Neural cell (in vitro differentiated cells): Measurements from ENCODE around the gene GRM5. TPM values are rescaled to one million over a fixed set of nuclear protein-coding genes. Genes with fewer than 3 reads are reported as not detected.
"Not testable (repeated sequence)": the region's sequence is repeated elsewhere in the genome, so short reads cannot be mapped to it uniquely, and the experiment has no call there.

Experiments used
- H2AFZ ChIP-seq: fragments of 200-600, 300-800 bp; sonication (generic), shearing (Covaris generic); 2 replicates; pipeline ENCODE4 v1.6.0; 2014; ENCODE audit warnings: low read depth, mild to moderate bottlenecking, antibody characterized with exemption, low read length, moderate library complexity
- H3F3A ChIP-seq: fragments of 200-600 bp; shearing (Covaris generic); 2 replicates; pipeline ENCODE4 v1.6.1; 2016; ENCODE audit warnings: mild to moderate bottlenecking, moderate library complexity, mixed read lengths, antibody characterized with exemption, low read length; ENCODE audit not compliant: insufficient read depth, poor library complexity, severe bottlenecking
- H3K27ac ChIP-seq: fragments of 200-600, 300-800 bp; sonication (generic), shearing (Covaris generic); 2 replicates; pipeline ENCODE4 v1.5.1; 2014; ENCODE audit warnings: mild to moderate bottlenecking, low read length, moderate library complexity
- H3K27me3 ChIP-seq: fragments of 300-800, 200-600 bp; sonication (generic), shearing (Covaris generic); 2 replicates; pipeline ENCODE4 v1.6.0; 2014; ENCODE audit warnings: mild to moderate bottlenecking, low read depth, low read length, moderate library complexity; ENCODE audit not compliant: insufficient read depth
- H3K36me3 ChIP-seq: fragments of 300-800, 200-600 bp; sonication (generic), shearing (Covaris generic); 2 replicates; pipeline ENCODE4 v1.5.1; 2014; ENCODE audit warnings: mild to moderate bottlenecking, antibody characterized with exemption, low read length, moderate library complexity; ENCODE audit not compliant: insufficient read depth
- H3K4me2 ChIP-seq: fragments of 300-800, 200-600 bp; sonication (generic), shearing (Covaris generic); 2 replicates; pipeline ENCODE4 v1.6.0; 2014; ENCODE audit warnings: mild to moderate bottlenecking, low read length
- H3K4me3 ChIP-seq: fragments of 300-800, 200-600 bp; sonication (generic), shearing (Covaris generic); 2 replicates; pipeline ENCODE4 v1.5.1; 2014; ENCODE audit warnings: mild to moderate bottlenecking, low read length, moderate library complexity
- H3K79me2 ChIP-seq: fragments of 200-600 bp; shearing (Covaris generic); replicated peaks from 2 replicates; pipeline ENCODE4 v1.6.0; 2014; ENCODE audit warnings: mild to moderate bottlenecking, low read length, moderate library complexity; ENCODE audit not compliant: insufficient read depth
- H3K9ac ChIP-seq: fragments of 300-800, 200-600 bp; sonication (generic), shearing (Covaris generic); 2 replicates; pipeline ENCODE4 v1.6.1; 2016; ENCODE audit warnings: mild to moderate bottlenecking, low read length, mixed read lengths
- H3K9me2 ChIP-seq: fragments of 200-600 bp; shearing (Covaris generic); 2 replicates; pipeline ENCODE4 v1.6.1; 2016; ENCODE audit warnings: mild to moderate bottlenecking, low read length, mixed read lengths; ENCODE audit not compliant: insufficient read depth
- H3K9me3 ChIP-seq: fragments of 200-600, 300-800 bp; sonication (generic), shearing (Covaris generic); 2 replicates; pipeline ENCODE4 v1.6.1; 2016; ENCODE audit warnings: mild to moderate bottlenecking, mixed run types, low read length, moderate library complexity, mixed read lengths
- H4K20me1 ChIP-seq: fragments of 200-600 bp; shearing (Covaris generic); 2 replicates; pipeline ENCODE4 v1.6.1; 2016; ENCODE audit warnings: mild to moderate bottlenecking, mixed run types; ENCODE audit not compliant: insufficient read depth
- CTCF ChIP-seq: fragments of 450-650 bp; IDR thresholded peaks from 2 replicates; pipeline ENCODE4 v1.5.1; 2014; ENCODE audit warnings: antibody characterized with exemption, mild to moderate bottlenecking, moderate library complexity; ENCODE audit not compliant: poor library complexity, severe bottlenecking
- EP300 ChIP-seq: fragments of 450-650 bp; conservative IDR thresholded peaks from 2 replicates; pipeline ENCODE4 v1.6.1; 2014; ENCODE audit warnings: antibody characterized with exemption, mild to moderate bottlenecking, moderate library complexity; ENCODE audit not compliant: poor library complexity, severe bottlenecking
- EZH2 ChIP-seq: fragments of 200-600, 300-800 bp; shearing (Covaris generic), sonication (generic); IDR thresholded peaks from 2 replicates; pipeline ENCODE4 v1.6.1; 2014; ENCODE audit warnings: antibody characterized with exemption, low read length, borderline replicate concordance, mild to moderate bottlenecking; ENCODE audit not compliant: insufficient read depth, poor library complexity, severe bottlenecking
- MXI1 ChIP-seq: fragments of 450-650 bp; conservative IDR thresholded peaks from 2 replicates; pipeline ENCODE4 v1.6.1; 2014; ENCODE audit warnings: antibody characterized with exemption, mild to moderate bottlenecking; ENCODE audit not compliant: poor library complexity, severe bottlenecking
- POLR2AphosphoS5 ChIP-seq: IDR thresholded peaks from 2 replicates; pipeline ENCODE4 v1.6.1; 2012
- RAD21 ChIP-seq: fragments of 450-650 bp; conservative IDR thresholded peaks from 2 replicates; pipeline ENCODE4 v1.6.1; 2014; ENCODE audit warnings: antibody characterized with exemption, mild to moderate bottlenecking, moderate library complexity
- REST ChIP-seq: IDR thresholded peaks from 2 replicates; pipeline ENCODE4 v1.6.1; 2012; ENCODE audit warnings: borderline replicate concordance
- SMC3 ChIP-seq: fragments of 450-650 bp; conservative IDR thresholded peaks from 2 replicates; pipeline ENCODE4 v1.6.1; 2014; ENCODE audit warnings: antibody characterized with exemption, mild to moderate bottlenecking, moderate library complexity; ENCODE audit not compliant: poor library complexity
- TAF1 ChIP-seq: IDR thresholded peaks from 2 replicates; pipeline ENCODE4 v1.6.1; 2012; ENCODE audit warnings: low read depth
- polyA plus RNA-seq: library from polyadenylated mRNA; depleted of rRNA; stranded (reverse); fragments of >200 nt; gene quantifications from 2 replicates; pipeline ENCODE4 v1.2.3, GENCODE V29; 2014

The GRM5 gene
- polyA plus RNA-seq, 1 donor from 2014 or later = 11.8 TPM

- no peaks in the 10 kb centered on the region for H3K79me2 ChIP-seq
- no peaks in the 10 kb centered on the region for H3K36me3 ChIP-seq
- no peaks in the 10 kb centered on the region for H3K9me2 ChIP-seq
- H2AFZ ChIP-seq = no peak overlapping the region
- H3K27me3 ChIP-seq = no peaks in the 10 kb centered on the region
- no peak overlapping the region for H3K4me2 ChIP-seq
- TF ChIP-seq MXI1 = no peak
- no peak for TF ChIP-seq REST
- no peak for TF ChIP-seq CTCF
- no peak for TF ChIP-seq EP300
- TF ChIP-seq POLR2AphosphoS5 = no peak
- TF ChIP-seq TAF1 = no peak
- TF ChIP-seq RAD21 = no peak
- no peak for TF ChIP-seq EZH2
- no peak for TF ChIP-seq SMC3
- H3K9me3 ChIP-seq = no peaks in the 10 kb centered on the region
- no peak overlapping the region for H3K9ac ChIP-seq
- H3K4me3 ChIP-seq = no peak overlapping the region
- H3F3A ChIP-seq = no peaks in the 10 kb centered on the region
- H3K27ac ChIP-seq = no peak overlapping the region
- H4K20me1 ChIP-seq = no peaks in the 10 kb centered on the region
Measured at GRCh38 chr11:88886796-88887195, 179.0 kb downstream of the GRM5 start.

- H3F3A ChIP-seq, H4K20me1 ChIP-seq, H3K36me3 ChIP-seq, H3K9ac ChIP-seq, H3K79me2 ChIP-seq, H3K4me3 ChIP-seq, H2AFZ ChIP-seq, H3K4me2 ChIP-seq, H3K27me3 ChIP-seq, H3K9me3 ChIP-seq, H3K9me2 ChIP-seq, H3K27ac ChIP-seq: not testable (repeated sequence)
Measured at GRCh38 chr11:88882800-88883199, 183.0 kb downstream of the GRM5 start.

- no peaks in the 10 kb centered on the region for H3K79me2 ChIP-seq
- no peaks in the 10 kb centered on the region for H3F3A ChIP-seq
- no peak overlapping the region for H3K4me2 ChIP-seq
- H3K9ac ChIP-seq = no peak overlapping the region
- no peaks in the 10 kb centered on the region for H3K9me2 ChIP-seq
- TF ChIP-seq POLR2AphosphoS5 (no peak), SMC3 (no peak), TAF1 (no peak), CTCF (no peak), EP300 (no peak), EZH2 (no peak), RAD21 (no peak), REST (no peak), MXI1 (no peak)
- no peaks in the 10 kb centered on the region for H4K20me1 ChIP-seq
- H3K27me3 ChIP-seq = no peaks in the 10 kb centered on the region
- H3K9me3 ChIP-seq = no peaks in the 10 kb centered on the region
- no peak overlapping the region for H3K27ac ChIP-seq
- no peak overlapping the region for H2AFZ ChIP-seq
- H3K4me3 ChIP-seq = no peak overlapping the region
- no peaks in the 10 kb centered on the region for H3K36me3 ChIP-seq
Measured at GRCh38 chr11:88861618-88862017, 204.2 kb downstream of the GRM5 start.

GRCh38 chr11:88860431-88860830 is 205.4 kb downstream of the GRM5 start:
- H4K20me1 ChIP-seq, H3K9me3 ChIP-seq, H3K79me2 ChIP-seq, H3K9me2 ChIP-seq, H3K27me3 ChIP-seq, H3K27ac ChIP-seq, H3K36me3 ChIP-seq, H2AFZ ChIP-seq, H3K9ac ChIP-seq, H3K4me3 ChIP-seq, H3F3A ChIP-seq, H3K4me2 ChIP-seq: not testable (repeated sequence)
